C4-2B (cell line): ENCODE data around the gene NAA11.

ENCODE experiments used
- H3K27ac ChIP-seq: fragments of 450-650 bp; 2 replicates; pipeline ENCODE4 v1.5.1; 2017
- CTCF ChIP-seq: fragments of 450-650 bp; conservative IDR thresholded peaks from 2 replicates; pipeline ENCODE4 v1.5.1; 2017; ENCODE audit warnings: mild to moderate bottlenecking
- ZFX ChIP-seq: fragments of 450-650 bp; IDR thresholded peaks from 2 replicates; pipeline ENCODE4 v1.6.1; 2017

The NAA11 gene

GRCh38 chr4:79298027-79298426, 27.8 kb downstream of the NAA11 start:
- TF ChIP-seq ZFX (no peak), CTCF (no peak)

GRCh38 chr4:79297479-79297878, 28.4 kb downstream of the NAA11 start:
- H3K27ac ChIP-seq: no peak overlapping the region
- TF ChIP-seq CTCF: no peak
- no peak for TF ChIP-seq ZFX

More at GRCh38 chr4:79298027-79298426, 27.8 kb downstream of the NAA11 start:
- H3K27ac ChIP-seq: no peak overlapping the region

- no peak overlapping the region for H3K27ac ChIP-seq
- TF ChIP-seq ZFX (no peak), CTCF (no peak)
Measured at GRCh38 chr4:79296768-79297428, 29.0 kb downstream of the NAA11 start.

GRCh38 chr4:79295086-79295485, 30.8 kb downstream of the NAA11 start:
- H3K27ac ChIP-seq: no peak overlapping the region
- TF ChIP-seq ZFX (no peak), CTCF (no peak)

GRCh38 chr4:79294064-79294463, 31.8 kb downstream of the NAA11 start:
- H3K27ac ChIP-seq: no peak overlapping the region
- TF ChIP-seq ZFX: no peak
- TF ChIP-seq CTCF: no peak

GRCh38 chr4:79292008-79292407, 33.9 kb downstream of the NAA11 start:
- TF ChIP-seq CTCF: no peak
- no peak for TF ChIP-seq ZFX

GRCh38 chr4:79290376-79290775, 35.5 kb downstream of the NAA11 start:
- TF ChIP-seq ZFX (no peak), CTCF (no peak)
- no peak overlapping the region for H3K27ac ChIP-seq

More at GRCh38 chr4:79292008-79292407, 33.9 kb downstream of the NAA11 start:
- H3K27ac ChIP-seq: no peak overlapping the region
